HT-29 (cell line): ENCODE data around the gene REC8. TPM values are rescaled to one million over a fixed set of nuclear protein-coding genes. Genes with fewer than 3 reads are reported as not detected.
A peak's percentile ranks its signal among the peaks of the same experiment; 100 is the strongest.
"Not testable (repeated sequence)": the region's sequence is repeated elsewhere in the genome, so short reads cannot be mapped to it uniquely, and the experiment has no call there.

Experiments
- DNase-seq: peaks from one replicate; pipeline ENCODE4 v3.0.0-alpha.2; 2015; ENCODE audit warnings: low spot score
- total RNA-seq: library from RNA; depleted of rRNA; stranded (reverse); fragments of >200 nt; shearing (Covaris generic); gene quantifications from 2 replicates; pipeline ENCODE4 v1.2.3, GENCODE V29; 2014

The REC8 gene
- total RNA-seq, 1 experiment from 2014 or later: 14.0 TPM

- no peak for DNase-seq
Measured at GRCh38 chr14:24183014-24183481, 11.2 kb downstream of the REC8 start.

GRCh38 chr14:24184104-24184970 is 12.5 kb downstream of the REC8 start:
- DNase-seq: no peak

GRCh38 chr14:24185026-24185425 is 13.1 kb downstream of the REC8 start:
- no peak for DNase-seq

- DNase-seq: no peak
Measured at GRCh38 chr14:24185741-24186140, 13.9 kb downstream of the REC8 start.

GRCh38 chr14:24186831-24187538 is 15.1 kb downstream of the REC8 start:
- no peak for DNase-seq

GRCh38 chr14:24187539-24187915 is 15.6 kb downstream of the REC8 start:
- no peak for DNase-seq

GRCh38 chr14:24188251-24189058 is 16.6 kb downstream of the REC8 start, which contains the start of gene IPO4:
Gene IPO4 (minus strand): TSS chr14:24188816. CDS start chr14:24188787, 29 bp downstream.
- DNase-seq: peak; percentile 91

- DNase-seq: no peak
Measured at GRCh38 chr14:24189059-24189375, 17.1 kb downstream of the REC8 start.

GRCh38 chr14:24189460-24189859 is 17.6 kb downstream of the REC8 start:
- DNase-seq: no peak

- no peak for DNase-seq
Measured at GRCh38 chr14:24190416-24190815, 18.5 kb downstream of the REC8 start.

- DNase-seq: no peak
Measured at GRCh38 chr14:24192933-24193332, 21.1 kb downstream of the REC8 start.

GRCh38 chr14:24194186-24194872 is 22.4 kb downstream of the REC8 start:
- no peak for DNase-seq

GRCh38 chr14:24194873-24195185 is 22.9 kb downstream of the REC8 start:
- DNase-seq: no peak

- peak; percentile 73 for DNase-seq
Measured at GRCh38 chr14:24195186-24196070, 23.5 kb downstream of the REC8 start, which contains the start of gene TM9SF1. Gene TM9SF1 (minus strand): TSS chr14:24195441. CDS start chr14:24195019, 422 bp downstream.

GRCh38 chr14:24196071-24197055 is 24.5 kb downstream of the REC8 start:
- peak; percentile 20 for DNase-seq

GRCh38 chr14:24197056-24197450 is 25.2 kb downstream of the REC8 start:
- no peak for DNase-seq

GRCh38 chr14:24198814-24199524 is 27.1 kb downstream of the REC8 start:
- no peak for DNase-seq

GRCh38 chr14:24202538-24202937 is 30.7 kb downstream of the REC8 start:
- DNase-seq: not testable (repeated sequence)
